Suprapubic skin (tissue), 4 donors: Measurements from ENCODE around the gene WASF1.

Experiments
- POLR2A ChIP-seq, 2 donors: fragments of 450-650 bp; IDR thresholded peaks; one replicate each; pipeline ENCODE4 v1.6.1; 2017; ENCODE audit warnings: antibody characterized with exemption in 2 of 2, mild to moderate bottlenecking in 2 of 2, moderate library complexity in 2 of 2
- POLR2AphosphoS5 ChIP-seq, 3 donors: sonication (generic); formaldehyde crosslinking; IDR thresholded peaks; one replicate each; pipeline ENCODE4 v1.6.1; 2017; ENCODE audit warnings: antibody characterized with exemption in 3 of 3
- TF ChIP-seq, protein P1 (sequence below), 2 donors: fragments of 200-600 bp in 1 of 2; fragments of 450-650 bp in 1 of 2; sonication (generic) in 1 of 2; IDR thresholded peaks; one replicate each; pipeline ENCODE4 v1.5.1; 2016 to 2019; ENCODE audit warnings: antibody characterized with exemption in 2 of 2, mild to moderate bottlenecking in 1 of 2, moderate library complexity in 1 of 2

DNA sequence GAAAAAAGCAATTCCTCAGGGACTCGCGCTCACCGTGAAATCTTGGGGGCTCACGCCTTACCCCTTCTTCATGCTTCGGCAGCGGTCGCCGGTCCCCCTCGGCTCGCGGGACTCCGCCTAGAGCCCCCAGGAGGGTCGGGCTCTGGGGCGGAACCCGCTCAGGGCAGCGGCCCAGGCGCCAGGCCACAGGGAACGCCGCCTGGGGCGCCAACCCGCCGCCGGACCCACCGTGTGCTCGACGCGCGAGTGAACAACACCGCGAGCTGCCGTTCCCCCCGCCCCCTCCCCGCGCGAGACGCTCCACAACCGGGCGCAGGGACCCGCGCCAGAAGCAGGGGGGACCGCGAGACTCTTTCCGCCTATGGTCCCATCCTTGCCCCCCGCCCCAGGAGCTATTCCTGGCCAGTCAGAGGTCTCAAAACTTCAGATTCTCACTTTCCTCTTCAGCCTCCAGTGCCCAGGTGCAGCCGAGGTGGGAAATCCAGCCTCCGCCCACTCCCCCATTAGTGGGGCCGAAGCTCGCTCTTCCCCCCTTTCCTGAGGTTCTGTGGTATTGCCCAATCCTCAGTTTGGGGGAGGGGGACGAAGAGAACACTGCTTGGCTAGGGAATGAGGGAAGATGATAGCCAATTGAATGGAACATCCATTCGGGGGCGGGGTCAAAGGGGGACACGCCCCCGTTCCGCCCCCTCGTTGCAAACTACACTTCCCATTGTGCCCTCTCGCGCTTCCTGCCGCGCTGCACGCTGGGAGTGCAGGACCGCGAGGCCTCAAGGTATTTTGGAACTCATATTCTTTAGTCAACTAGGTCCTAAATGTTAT, at the start of gene WASF1:
- TF ChIP-seq, protein P1, sequence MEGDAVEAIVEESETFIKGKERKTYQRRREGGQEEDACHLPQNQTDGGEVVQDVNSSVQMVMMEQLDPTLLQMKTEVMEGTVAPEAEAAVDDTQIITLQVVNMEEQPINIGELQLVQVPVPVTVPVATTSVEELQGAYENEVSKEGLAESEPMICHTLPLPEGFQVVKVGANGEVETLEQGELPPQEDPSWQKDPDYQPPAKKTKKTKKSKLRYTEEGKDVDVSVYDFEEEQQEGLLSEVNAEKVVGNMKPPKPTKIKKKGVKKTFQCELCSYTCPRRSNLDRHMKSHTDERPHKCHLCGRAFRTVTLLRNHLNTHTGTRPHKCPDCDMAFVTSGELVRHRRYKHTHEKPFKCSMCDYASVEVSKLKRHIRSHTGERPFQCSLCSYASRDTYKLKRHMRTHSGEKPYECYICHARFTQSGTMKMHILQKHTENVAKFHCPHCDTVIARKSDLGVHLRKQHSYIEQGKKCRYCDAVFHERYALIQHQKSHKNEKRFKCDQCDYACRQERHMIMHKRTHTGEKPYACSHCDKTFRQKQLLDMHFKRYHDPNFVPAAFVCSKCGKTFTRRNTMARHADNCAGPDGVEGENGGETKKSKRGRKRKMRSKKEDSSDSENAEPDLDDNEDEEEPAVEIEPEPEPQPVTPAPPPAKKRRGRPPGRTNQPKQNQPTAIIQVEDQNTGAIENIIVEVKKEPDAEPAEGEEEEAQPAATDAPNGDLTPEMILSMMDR (IDR thresholded peaks at IDR 0.05): no peak
- TF ChIP-seq POLR2A (IDR thresholded peaks at IDR 0.05) (peak in 1 of 2 donors; percentile 15), POLR2AphosphoS5 (IDR thresholded peaks at IDR 0.05) (peak in 2 of 3 donors; percentile 13 to 74)
